ENCODE results near the gene C8A. TPM values are rescaled to one million over a fixed set of nuclear protein-coding genes. Genes with fewer than 3 reads are reported as not detected.

The C8A gene
- total and polyA plus RNA-seq, 12 donors, result 0.09 TPM; not detected in 11

- Histone ChIP-seq H3K4me3 (no peak overlapping the region), H3K27ac (no peak overlapping the region), H3K4me1 (no peaks in the 10 kb centered on the region), H3K9me3 (no peaks in the 10 kb centered on the region), H3K27me3 (peaks cover 0 to 8% (median 0%) of the 10 kb centered on the region in 7 donors), H3K36me3 (no peaks in the 10 kb centered on the region)
- intact Hi-C loops (cut with DNase I), result loop anchor here in 1 of 10 donors (10.0 kb wide), 1 partner anchor 114 kb away; the partner anchor contains the start of gene C8B
- no peak for TF ChIP-seq CTCF (IDR thresholded peaks at IDR 0.05)
- WGBS, 2 donors, result 64 to 68% methylated on average over 5 of the region's 5 CpGs
- ATAC-seq (no peak), DNase-seq (no peak)
Observed at GRCh38 chr1:56850922-56851321, 3.7 kb upstream of the C8A start.

- WGBS, 2 donors, result 39 to 90% methylated on average over 1 of the region's 1 CpG
- DNase-seq (no peak), ATAC-seq (no peak)
- no peaks in the 10 kb centered on the region for H3K9me3 ChIP-seq
- H3K27me3 ChIP-seq, result peaks cover 0 to 7% (median 0%) of the 10 kb centered on the region in 7 donors
- no peak overlapping the region for H3K27ac ChIP-seq
- H3K4me3 ChIP-seq, result no peak overlapping the region
- intact Hi-C loops (cut with DNase I), result loop anchor here in 1 of 10 donors (10.0 kb wide), 1 partner anchor 112 kb away; the partner anchor contains the start of gene C8B
- TF ChIP-seq CTCF (IDR thresholded peaks at IDR 0.05), result no peak
- no peaks in the 10 kb centered on the region for H3K36me3 ChIP-seq
- no peaks in the 10 kb centered on the region for H3K4me1 ChIP-seq
Observed at GRCh38 chr1:56852476-56852875, 2.1 kb upstream of the C8A start.

GRCh38 chr1:56855190-56855589 lies 593 bp downstream of the C8A start:
- DNase-seq (no peak), ATAC-seq (no peak)
- no peak for TF ChIP-seq CTCF (IDR thresholded peaks at IDR 0.05)
- intact Hi-C loops (cut with DNase I), result loop anchor here in 1 of 10 donors (10.0 kb wide), 1 partner anchor 110 kb away; the partner anchor contains the start of gene C8B
- Histone ChIP-seq H3K27ac (no peak overlapping the region), H3K36me3 (no peaks in the 10 kb centered on the region), H3K4me3 (no peak overlapping the region), H3K27me3 (peaks cover 0 to 4% (median 0%) of the 10 kb centered on the region in 7 donors), H3K4me1 (no peaks in the 10 kb centered on the region), H3K9me3 (no peaks in the 10 kb centered on the region)
- 82 to 89% methylated on average over 1 of the region's 1 CpG for WGBS, 2 donors

GRCh38 chr1:56856186-56856585 lies 1.6 kb downstream of the C8A start:
- no peak for ATAC-seq
- Histone ChIP-seq H3K4me1 (no peaks in the 10 kb centered on the region), H3K27ac (no peak overlapping the region), H3K36me3 (no peaks in the 10 kb centered on the region), H3K9me3 (no peaks in the 10 kb centered on the region), H3K4me3 (no peak overlapping the region), H3K27me3 (peaks cover 0 to 4% (median 0%) of the 10 kb centered on the region in 7 donors)
- DNase-seq, result no peak
- intact Hi-C loops (cut with DNase I), result loop anchor here in 1 of 10 donors (10.0 kb wide), 1 partner anchor 109 kb away; the partner anchor contains the start of gene C8B
- no peak for TF ChIP-seq CTCF (IDR thresholded peaks at IDR 0.05)

All from heart right ventricle (tissue), 16 donors.